Loucy (cell line): ENCODE results near the gene AFAP1L1.

Source experiments
- CTCF ChIP-seq: fragments of 200-600 bp; sonication (generic); conservative IDR thresholded peaks from 2 replicates; pipeline ENCODE4 v1.5.1; 2014; ENCODE audit warnings: mild to moderate bottlenecking, antibody characterized with exemption, low read length
- EZH2phosphoT487 ChIP-seq: fragments of 200-600 bp; IDR thresholded peaks from 2 replicates; pipeline ENCODE4 v1.6.1; 2018; ENCODE audit warnings: antibody characterized with exemption, mild to moderate bottlenecking, moderate library complexity, borderline replicate concordance

- TF ChIP-seq EZH2phosphoT487 (no peak), CTCF (no peak)
These were observed 31.0 kb downstream of the AFAP1L1 start for GRCh38 chr5:149302641-149303040.
